HL-60 (cell line): ENCODE measurements around the gene CT47A1.

Experiments
- DNase-seq, 2 experiments: peaks; one replicate each; pipeline ENCODE4 v3.0.0-alpha.2; 2010 to 2020; ENCODE audit warnings: low read depth in 1 of 2, low spot score in 1 of 2
- H3K27ac ChIP-seq: fragments of 250-450 bp; sonication (Bioruptor Pico); replicated peaks from 2 replicates; pipeline ENCODE4 v1.5.1; 2020; ENCODE audit warnings: mild to moderate bottlenecking, moderate library complexity
- H3K27me3 ChIP-seq: fragments of 250-450 bp; sonication (Bioruptor Pico); 2 replicates; pipeline ENCODE4 v1.5.1; 2021; ENCODE audit warnings: mild to moderate bottlenecking, moderate library complexity; ENCODE audit not compliant: insufficient read depth, poor library complexity, severe bottlenecking
- H3K4me3 ChIP-seq: replicated peaks from 2 replicates; pipeline ENCODE4 v1.5.1; 2011; ENCODE audit warnings: mild to moderate bottlenecking, control low read depth, low read length; ENCODE audit not compliant: insufficient read depth
- CTCF ChIP-seq: IDR thresholded peaks from one replicate; pipeline ENCODE4 v1.5.1; 2011; ENCODE audit warnings: low read length, control low read depth, inconsistent platforms; ENCODE audit not compliant: insufficient read depth
- GABPA ChIP-seq: IDR thresholded peaks from 2 replicates; pipeline ENCODE4 v1.6.1; 2012; ENCODE audit warnings: low read depth
- POLR2AphosphoS5 ChIP-seq: IDR thresholded peaks from 2 replicates; pipeline ENCODE4 v1.6.1; 2012; ENCODE audit warnings: low read depth
- REST ChIP-seq: IDR thresholded peaks from 2 replicates; pipeline ENCODE4 v1.6.1; 2012; ENCODE audit warnings: low read depth; ENCODE audit not compliant: insufficient replicate concordance
- SPI1 ChIP-seq: IDR thresholded peaks from 2 replicates; pipeline ENCODE4 v1.6.1; 2012; ENCODE audit warnings: low read depth, mild to moderate bottlenecking, borderline replicate concordance

Gene CT47A1

GRCh38 chrX:121013897-121014455 is 28.4 kb upstream of the CT47A1 start:
- no peak for TF ChIP-seq REST
- no peak for TF ChIP-seq SPI1
- no peak for TF ChIP-seq GABPA
- no peak for TF ChIP-seq POLR2AphosphoS5
- TF ChIP-seq CTCF = no peak
- H3K4me3 ChIP-seq = no peak overlapping the region
- DNase-seq = no peak
- H3K27ac ChIP-seq = no peak overlapping the region
- H3K27me3 ChIP-seq = no peaks in the 10 kb centered on the region

- Histone ChIP-seq H3K27ac (no peak overlapping the region), H3K27me3 (no peaks in the 10 kb centered on the region), H3K4me3 (no peak overlapping the region)
- TF ChIP-seq REST (no peak), GABPA (no peak), POLR2AphosphoS5 (no peak), SPI1 (no peak), CTCF (no peak)
- no peak for DNase-seq
Observed at GRCh38 chrX:121011254-121011653, 25.7 kb upstream of the CT47A1 start.

GRCh38 chrX:121010218-121010617 is 24.7 kb upstream of the CT47A1 start:
- Histone ChIP-seq H3K27ac (no peak overlapping the region), H3K27me3 (no peaks in the 10 kb centered on the region), H3K4me3 (no peak overlapping the region)
- TF ChIP-seq POLR2AphosphoS5 (no peak), SPI1 (no peak)
- no peak for DNase-seq

- TF ChIP-seq SPI1 = no peak
- TF ChIP-seq GABPA = no peak
- TF ChIP-seq POLR2AphosphoS5 = no peak
- no peak for TF ChIP-seq REST
- TF ChIP-seq CTCF = no peak
- Histone ChIP-seq H3K27ac (no peak overlapping the region), H3K4me3 (no peak overlapping the region), H3K27me3 (no peaks in the 10 kb centered on the region)
- DNase-seq = no peak
Observed at GRCh38 chrX:121009764-121010163, 24.2 kb upstream of the CT47A1 start.
